Right kidney (tissue), 9 donors: ENCODE measurements around the gene PARP12.
"Not testable (repeated sequence)": the region's sequence is repeated elsewhere in the genome, so short reads cannot be mapped to it uniquely, and the experiment has no call there.

ENCODE experiments used
- DNase-seq: peaks from one replicate; pipeline ENCODE4 v3.0.0-alpha.2; 2016
- long read RNA-seq, 8 donors: transcript quantifications; one replicate each; lab custom pipeline, GENCODE V29; 2026

PARP12 gene
- long read RNA-seq, donor 1, partial matches to known transcripts, result 0 of 4 reads
- long read RNA-seq, donor 1, other reads (novel, unspliced or antisense), result 0 of 4 reads
- long read RNA-seq, donor 2, result 0 reads
- long read RNA-seq, donor 3, partial matches to known transcripts, result 0 of 1 reads
- long read RNA-seq, donor 3, other reads (novel, unspliced or antisense), result 0 of 1 reads
- long read RNA-seq, donor 4, partial matches to known transcripts, result 0 of 1 reads
- long read RNA-seq, donor 4, other reads (novel, unspliced or antisense), result 0 of 1 reads
- long read RNA-seq, donor 5, partial matches to known transcripts, result 0 of 1 reads
- long read RNA-seq, donor 5, other reads (novel, unspliced or antisense), result 0 of 1 reads
- long read RNA-seq, donor 6, result 0 reads
- long read RNA-seq, donor 7, partial matches to known transcripts, result 0 of 3 reads
- long read RNA-seq, donor 7, other reads (novel, unspliced or antisense), result 0 of 3 reads
- long read RNA-seq, donor 8, partial matches to known transcripts, result 0 of 2 reads
- long read RNA-seq, donor 8, other reads (novel, unspliced or antisense), result 0 of 2 reads

GRCh38 chr7:140062528-140063299 is at the start of gene PARP12:
Gene PARP12 (minus strand): TSS chr7:140062951. CDS start chr7:140062847, 104 bp downstream.
- DNase-seq, result peak; percentile 90

DNA sequence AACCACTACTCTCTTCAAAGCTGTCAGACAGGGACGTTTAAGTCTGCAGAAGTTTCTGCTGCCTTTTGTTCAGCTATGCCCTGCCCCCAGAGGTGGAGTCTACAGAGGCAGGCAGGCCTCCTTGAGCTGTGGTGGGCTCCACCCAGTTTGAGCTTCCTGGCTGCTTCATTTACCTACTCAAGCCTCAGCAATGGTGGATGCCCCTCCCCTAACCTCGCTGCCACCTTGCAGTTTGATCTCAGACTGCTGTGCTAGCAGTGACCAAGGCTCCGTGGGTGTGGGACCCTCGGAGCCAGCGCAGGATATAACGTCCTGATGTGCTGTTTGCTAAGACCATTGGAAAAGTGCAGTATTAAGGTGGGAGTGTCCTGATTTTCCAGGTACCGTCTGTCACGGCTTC is 46.0 kb upstream of the PARP12 start:
- DNase-seq, result not testable (repeated sequence)

DNA sequence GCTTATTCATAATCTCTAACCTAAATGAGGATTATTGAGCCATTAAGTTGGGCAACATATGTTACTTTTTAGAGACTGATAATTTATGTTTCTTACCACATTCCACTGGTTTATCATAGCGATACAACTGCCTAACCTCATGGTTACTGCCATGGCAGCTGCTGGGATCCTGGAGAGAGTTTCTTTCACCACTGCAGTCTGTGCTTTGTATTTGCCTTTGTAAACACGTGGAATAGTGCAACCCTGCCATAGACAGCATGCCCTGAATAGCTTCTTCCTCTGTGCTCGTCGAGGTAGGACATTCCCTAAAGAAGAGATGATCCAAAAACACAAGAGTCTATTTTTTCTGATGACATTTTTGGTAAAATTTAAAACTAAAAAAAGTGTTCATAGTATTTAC is 33.7 kb upstream of the PARP12 start:
- DNase-seq, result no peak

- DNase-seq, result no peak
Observed at GRCh38 chr7:140093375-140093774, 30.6 kb upstream of the PARP12 start.

- no peak for DNase-seq
Observed at GRCh38 chr7:140085447-140085846, 22.7 kb upstream of the PARP12 start.

- no peak for DNase-seq
Observed at GRCh38 chr7:140084972-140085371, 22.2 kb upstream of the PARP12 start.

GRCh38 chr7:140084142-140084655 is 21.4 kb upstream of the PARP12 start:
- no peak for DNase-seq

DNA sequence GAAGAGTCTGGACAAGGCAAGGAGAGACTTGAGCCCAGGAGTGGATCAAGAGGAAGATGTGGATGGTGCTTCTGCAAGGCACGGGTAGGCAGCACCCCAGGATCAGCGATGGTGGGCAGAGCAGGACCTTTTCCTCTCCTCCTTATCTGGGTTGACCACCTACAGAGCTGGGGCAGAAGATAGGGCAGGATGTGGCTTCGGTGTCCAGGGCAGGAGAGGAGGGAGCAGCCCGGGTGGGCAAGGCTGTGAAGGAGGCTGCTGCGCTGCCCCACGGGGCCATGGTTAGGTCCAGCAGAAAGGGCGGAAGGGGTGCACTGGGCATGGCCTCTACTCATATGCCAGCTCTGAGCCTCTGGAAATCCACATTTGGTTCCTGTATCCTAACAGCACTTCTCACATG is 20.0 kb upstream of the PARP12 start:
- DNase-seq, result no peak

- no peak for DNase-seq
Observed at GRCh38 chr7:140081774-140082425, 19.1 kb upstream of the PARP12 start.

GRCh38 chr7:140080919-140081318 is 18.2 kb upstream of the PARP12 start:
- DNase-seq, result no peak

DNA sequence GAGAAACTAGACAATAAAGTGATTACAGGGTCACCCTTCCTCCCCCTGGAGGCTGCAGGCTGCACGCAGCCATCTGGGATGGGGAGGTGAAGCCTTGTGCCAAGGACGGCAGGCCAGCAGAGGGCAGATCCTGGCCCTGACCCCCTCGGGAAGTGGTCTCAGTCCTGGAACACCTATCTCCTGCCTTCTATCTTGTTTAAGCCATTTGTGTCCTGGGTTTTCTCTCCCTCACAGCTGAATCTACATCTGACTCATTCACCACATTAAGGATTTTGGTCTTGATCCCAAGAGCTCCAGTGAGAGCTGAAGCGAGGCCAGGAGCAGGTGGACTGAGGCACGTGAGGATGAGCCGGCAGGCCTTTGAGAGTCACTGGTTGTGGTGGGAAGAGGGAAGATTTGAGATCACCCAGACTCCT is 16.4 kb upstream of the PARP12 start:
- DNase-seq, result no peak

GRCh38 chr7:140078392-140078791 is 15.6 kb upstream of the PARP12 start:
- DNase-seq, result no peak

DNA sequence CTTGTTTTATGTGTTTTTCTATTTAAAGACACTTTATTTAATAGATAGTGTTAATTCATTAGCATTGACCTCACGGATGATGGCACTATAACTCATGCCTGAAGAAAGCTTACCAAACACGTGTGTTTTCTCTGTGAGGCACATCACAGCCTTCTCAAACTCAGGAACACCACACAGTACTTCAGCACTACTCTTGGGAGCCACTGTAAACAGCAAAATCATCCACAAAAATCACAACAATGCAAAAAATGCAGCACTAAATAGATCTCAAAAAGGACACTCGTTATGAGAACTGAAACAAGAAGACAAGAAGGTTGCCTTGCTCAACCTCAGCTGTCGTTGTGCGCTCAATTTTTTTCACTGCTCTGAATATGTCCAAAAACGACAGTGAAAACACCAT is 12.0 kb upstream of the PARP12 start:
- DNase-seq, result no peak

DNA sequence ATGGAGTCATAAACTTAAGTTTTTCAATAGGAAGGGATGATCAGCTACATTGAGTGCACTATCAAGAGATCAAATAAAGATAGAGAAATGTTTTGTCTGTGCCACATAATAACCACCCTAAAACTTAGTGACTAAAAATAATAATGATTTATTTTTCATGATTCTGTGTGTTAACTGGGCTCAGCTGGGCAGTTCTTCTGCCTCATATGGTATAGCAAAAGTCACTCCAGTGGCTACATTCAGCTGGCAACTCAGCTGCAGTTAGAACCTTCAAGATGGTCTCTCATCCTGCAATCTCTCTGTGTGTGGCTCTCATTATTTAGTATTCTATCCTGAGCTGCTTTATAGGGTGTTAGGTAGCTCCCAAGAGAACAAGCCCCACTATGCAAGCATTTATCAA is 7.8 kb upstream of the PARP12 start:
- DNase-seq, result no peak

DNA sequence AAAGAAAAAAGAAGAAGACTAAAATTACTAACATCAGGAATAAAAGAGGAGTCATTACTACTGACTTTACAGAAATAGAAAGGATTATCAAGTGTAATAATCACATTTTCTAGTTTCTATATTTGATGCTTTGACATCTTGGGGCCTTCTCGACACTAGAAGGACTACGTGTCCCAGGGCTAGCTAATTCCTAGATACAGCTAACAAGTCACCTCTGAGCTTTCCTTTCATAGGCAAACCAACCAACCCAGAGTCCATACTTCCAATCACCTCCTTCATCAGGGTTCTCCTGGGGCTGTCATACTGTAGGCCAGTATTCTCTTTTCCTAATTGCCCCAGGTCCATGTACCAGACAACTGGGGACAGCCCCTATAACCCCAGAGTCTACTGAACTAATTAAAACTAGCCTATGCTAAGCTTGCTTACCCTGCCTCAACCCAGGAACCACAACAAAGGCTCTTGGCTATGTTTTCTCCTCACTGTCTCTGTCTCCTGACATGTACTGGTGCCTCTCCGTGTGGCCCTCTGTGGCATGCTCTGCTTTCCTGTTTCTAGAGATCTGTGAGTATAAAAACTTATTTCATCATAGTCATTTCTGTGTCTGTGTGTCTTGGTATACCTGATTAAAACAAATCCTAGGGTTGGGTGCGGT is 6.7 kb upstream of the PARP12 start:
- DNase-seq, result no peak

DNA sequence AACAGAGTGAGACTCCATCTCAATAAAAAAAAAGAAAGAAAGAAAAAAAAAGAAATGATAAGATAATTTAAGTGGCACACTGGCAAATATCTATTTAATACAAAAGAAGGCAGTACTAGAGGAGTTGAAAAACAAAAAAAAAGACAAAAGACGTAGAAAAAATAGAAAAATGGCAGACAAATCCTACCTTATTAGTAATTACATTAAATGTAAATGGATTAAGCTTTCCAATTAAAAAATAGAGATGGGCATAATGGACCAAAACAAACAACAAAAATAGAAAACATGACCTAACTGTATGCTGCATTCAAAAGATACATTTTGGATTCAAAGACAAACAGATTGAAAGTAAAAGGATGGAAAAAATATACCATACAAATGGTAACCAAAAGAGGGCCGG is 5.3 kb upstream of the PARP12 start:
- DNase-seq, result no peak

DNA sequence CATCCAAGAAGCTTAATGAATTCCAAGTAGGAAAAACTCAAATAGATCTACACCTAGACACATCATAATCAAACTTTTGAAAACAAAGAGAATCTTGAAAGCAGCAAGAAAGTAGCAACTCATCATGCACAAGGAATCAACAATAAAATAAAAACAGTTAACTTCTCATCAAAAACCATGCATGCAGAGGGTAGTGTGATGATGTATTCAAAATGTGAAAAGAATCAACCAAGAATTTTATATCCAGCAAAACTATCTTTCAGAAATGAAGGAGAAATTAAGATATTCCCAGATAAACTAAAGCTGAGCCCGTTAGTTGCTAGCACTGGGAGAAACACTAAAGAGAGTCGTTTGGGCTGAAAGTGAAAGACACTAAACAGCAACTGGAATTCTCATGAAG is 4.3 kb upstream of the PARP12 start:
- DNase-seq, result no peak

DNA sequence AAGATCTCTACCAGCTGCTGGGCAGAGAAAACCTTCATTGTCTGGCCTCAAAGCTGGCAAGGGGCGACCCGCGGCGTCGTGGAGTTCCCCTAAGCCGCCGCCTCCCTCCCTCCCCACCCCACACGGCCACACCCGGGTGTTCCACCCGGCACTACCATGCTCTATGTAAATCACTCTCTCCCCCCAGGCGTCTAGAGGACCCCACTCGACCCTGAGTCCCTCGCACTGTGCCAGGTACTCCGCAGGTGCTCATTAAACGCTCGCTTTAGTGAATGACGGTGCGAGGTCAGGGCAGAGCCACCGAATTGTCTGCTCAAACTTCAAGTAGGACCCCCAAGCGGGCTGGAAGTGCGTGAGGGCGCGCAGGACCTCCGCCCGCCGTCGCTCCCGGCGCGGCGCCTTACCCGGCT is 628 bp downstream of the PARP12 start:
- DNase-seq, result peak; percentile 71

DNA sequence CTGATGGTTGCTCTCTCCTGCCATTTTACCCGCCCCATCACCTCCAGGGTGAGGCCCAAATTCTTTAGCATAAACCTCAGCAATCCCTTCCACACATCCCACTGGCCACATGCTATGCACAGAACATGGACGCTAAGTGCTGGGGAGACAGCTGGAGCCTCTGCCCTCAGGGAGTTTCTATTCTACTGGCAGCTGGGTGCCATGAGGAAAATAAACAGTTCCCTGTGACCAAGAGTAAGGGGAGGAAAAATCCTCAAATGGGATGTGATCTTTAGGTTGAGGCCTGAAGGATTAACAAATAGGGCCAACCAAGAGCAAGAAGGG is 1.2 kb downstream of the PARP12 start:
- DNase-seq, result peak; percentile 19

GRCh38 chr7:140060788-140061606 is 1.8 kb downstream of the PARP12 start:
- no peak for DNase-seq

DNA sequence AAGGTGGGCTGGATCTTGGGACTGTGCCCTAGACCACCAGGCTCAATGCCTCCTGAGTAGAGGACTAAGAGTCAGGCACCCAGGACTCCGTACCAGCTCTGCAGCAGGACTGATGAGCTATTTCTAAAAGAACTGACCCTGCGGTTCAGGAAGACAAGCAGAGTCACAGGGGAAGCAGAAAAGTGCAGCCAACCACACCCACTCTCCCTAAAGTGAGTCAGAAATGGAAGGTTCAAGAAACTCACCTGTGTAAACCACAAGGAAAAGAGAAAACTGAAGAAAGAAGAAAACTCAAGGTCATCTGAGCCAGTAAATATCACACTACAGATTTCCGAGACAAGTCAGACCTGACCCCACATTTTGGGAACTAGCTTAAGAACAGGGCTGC is 2.5 kb downstream of the PARP12 start:
- DNase-seq, result no peak
